CD4-positive, alpha-beta T cell (primary cell): Measurements from ENCODE around the gene GPRASP1. TPM values are rescaled to one million over a fixed set of nuclear protein-coding genes. Genes with fewer than 3 reads are reported as not detected.
A peak's percentile ranks its signal among the peaks of the same experiment; 100 is the strongest.
"Not testable (repeated sequence)": the region's sequence is repeated elsewhere in the genome, so short reads cannot be mapped to it uniquely, and the experiment has no call there.

ENCODE experiments used
- ATAC-seq: fragments of 200-7000 bp; cut with Tn5 transposase; one replicate; pipeline ENCODE4 v1.10.0; 2022; ENCODE audit warnings: mild to moderate bottlenecking; ENCODE audit not compliant: poor library complexity
- CTCF ChIA-PET: fragments of 350-600 bp; sonication (Branson Sonifier 250); formaldehyde crosslinking; loops from one replicate; lab custom pipeline; 2021; ENCODE audit warnings: antibody characterized with exemption, inconsistent platforms; lab: Charles Lee
- POLR2A ChIA-PET: fragments of 350-600 bp; sonication (Branson Sonifier 250); formaldehyde crosslinking; loops from one replicate; lab custom pipeline; 2021; ENCODE audit warnings: antibody characterized with exemption, inconsistent platforms; lab: Charles Lee
- DNase-seq, 14 experiments: peaks; one replicate each; pipeline ENCODE4 v3.0.0-alpha.2; 2013 to 2020; ENCODE audit warnings: mixed read lengths in 2 of 14
- H3K27ac ChIP-seq, 2 donors: one replicate each; pipeline versions ENCODE4 v1.5.1 to v1.7.0; 2013; ENCODE audit warnings: low read length in 2 of 2, low read depth in 1 of 2, mild to moderate bottlenecking in 1 of 2
- H3K27me3 ChIP-seq, 2 experiments: 1 replicate in 1 of 2; 2 replicates in 1 of 2; pipeline versions ENCODE4 v1.6.1 to v1.7.0; 2013; ENCODE audit warnings: low read length in 2 of 2, control low read depth in 1 of 2, mild to moderate bottlenecking in 1 of 2, moderate library complexity in 1 of 2; ENCODE audit not compliant: insufficient read depth in 2 of 2, control insufficient read depth in 1 of 2
- H3K36me3 ChIP-seq: one replicate; pipeline ENCODE4 v1.6.1; 2013; ENCODE audit warnings: low read length, control low read depth; ENCODE audit not compliant: insufficient read depth
- H3K4me1 ChIP-seq: one replicate; pipeline ENCODE4 v1.6.1; 2013; ENCODE audit warnings: low read length, control low read depth; ENCODE audit not compliant: insufficient read depth
- H3K4me3 ChIP-seq: one replicate; pipeline ENCODE4 v1.5.1; 2013; ENCODE audit warnings: mild to moderate bottlenecking, low read length, moderate library complexity
- H3K9me3 ChIP-seq, 2 experiments: 1 replicate in 1 of 2; 2 replicates in 1 of 2; pipeline versions ENCODE4 v1.6.1 to v1.7.0; 2013; ENCODE audit warnings: low read length in 2 of 2, mild to moderate bottlenecking in 2 of 2, control low read depth in 1 of 2, moderate library complexity in 1 of 2; ENCODE audit not compliant: control insufficient read depth in 1 of 2, insufficient read depth in 1 of 2
- H3K27ac Mint-ChIP-seq: one replicate; pipeline ENCODE4 v1.8.0; 2020; ENCODE audit warnings: mixed read lengths
- H3K27me3 Mint-ChIP-seq: one replicate; pipeline ENCODE4 v1.8.0; 2021; ENCODE audit warnings: mixed read lengths
- H3K36me3 Mint-ChIP-seq: one replicate; pipeline ENCODE4 v1.8.0; 2021; ENCODE audit warnings: low read depth, mixed read lengths
- H3K4me1 Mint-ChIP-seq: one replicate; pipeline ENCODE4 v1.8.0; 2021; ENCODE audit warnings: low read depth, mixed read lengths
- H3K4me3 Mint-ChIP-seq: one replicate; pipeline ENCODE4 v1.8.0; 2020; ENCODE audit warnings: mild to moderate bottlenecking, mixed read lengths
- H3K9me3 Mint-ChIP-seq: one replicate; pipeline ENCODE4 v1.8.0; 2020; ENCODE audit warnings: mixed read lengths
- intact Hi-C, 2 experiments: fragments of 100-400 bp; cut with DNase I in 1 of 2; cut with micrococcal nuclease in 1 of 2; formaldehyde crosslinking; loops; one replicate each; pipeline versions ENCODE4 v1.15.1 to v1.9.0; 2023 to 2025; cut with DNase I, micrococcal nuclease
- total RNA-seq, 174 experiments: library from RNA in 2 of 174; stranded (reverse) in 2 of 174; gene quantifications; one replicate each; pipeline ENCODE4 v1.2.3 and lab custom pipeline; 2021 to 2026
- TF ChIP-seq, protein P1 (sequence below): fragments of 200-600 bp; IDR thresholded peaks from one replicate; pipeline ENCODE4 v1.8.0; 2022; ENCODE audit warnings: antibody characterized with exemption, mild to moderate bottlenecking

GPRASP1 gene
- total RNA-seq, 2 experiments from 2014 or later = 103 to 104 TPM

DNA sequence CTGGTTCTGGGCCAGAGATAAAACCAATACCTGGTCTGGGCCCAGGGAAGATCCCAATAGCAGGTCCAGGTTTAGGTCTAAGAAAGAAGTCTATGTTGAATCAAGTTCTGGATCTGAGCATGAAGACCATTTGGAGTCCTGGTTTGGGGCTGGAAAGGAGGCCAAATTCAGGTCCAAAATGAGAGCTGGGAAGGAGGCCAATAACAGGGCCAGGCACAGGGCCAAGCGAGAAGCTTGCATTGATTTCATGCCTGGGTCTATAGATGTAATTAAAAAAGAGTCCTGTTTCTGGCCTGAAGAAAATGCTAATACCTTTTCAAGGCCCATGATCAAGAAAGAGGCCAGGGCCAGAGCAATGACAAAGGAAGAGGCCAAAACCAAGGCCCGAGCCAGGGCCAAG, 3.4 kb downstream of the GPRASP1 start:
- Histone ChIP-seq H3K27ac (no peak overlapping the region), H3K9me3 (no peaks in the 10 kb centered on the region), H3K4me3 (no peak overlapping the region), H3K36me3 (peaks cover 2% of the 10 kb centered on the region), H3K27me3 (no peaks in the 10 kb centered on the region), H3K4me1 (peaks cover 19% of the 10 kb centered on the region)
- intact Hi-C loops = loop anchor here (5.0 to 10.0 kb wide), 4 partner anchors 70 to 1240 kb away; partner anchors contain the start of genes GPRASP3 (in 1 of the 2) and TMSB15A (in 1 of the 2)
- no peak for DNase-seq
- ChIA-PET CTCF (no interaction called here), POLR2A (interaction anchor here (1.2 kb wide), 1 partner anchor 56 kb away, joined by 5 read pairs; the partner anchor contains the start of gene ARMCX5)
- no peak for ATAC-seq
- Mint-ChIP-seq H3K27ac (peak overlapping the region; percentile 65), H3K9me3 (no peaks in the 10 kb centered on the region), H3K36me3 (peaks cover 47% of the 10 kb centered on the region), H3K4me3 (no peak overlapping the region), H3K4me1 (peaks cover 63% of the 10 kb centered on the region), H3K27me3 (no peaks in the 10 kb centered on the region)
- TF ChIP-seq, protein P1, sequence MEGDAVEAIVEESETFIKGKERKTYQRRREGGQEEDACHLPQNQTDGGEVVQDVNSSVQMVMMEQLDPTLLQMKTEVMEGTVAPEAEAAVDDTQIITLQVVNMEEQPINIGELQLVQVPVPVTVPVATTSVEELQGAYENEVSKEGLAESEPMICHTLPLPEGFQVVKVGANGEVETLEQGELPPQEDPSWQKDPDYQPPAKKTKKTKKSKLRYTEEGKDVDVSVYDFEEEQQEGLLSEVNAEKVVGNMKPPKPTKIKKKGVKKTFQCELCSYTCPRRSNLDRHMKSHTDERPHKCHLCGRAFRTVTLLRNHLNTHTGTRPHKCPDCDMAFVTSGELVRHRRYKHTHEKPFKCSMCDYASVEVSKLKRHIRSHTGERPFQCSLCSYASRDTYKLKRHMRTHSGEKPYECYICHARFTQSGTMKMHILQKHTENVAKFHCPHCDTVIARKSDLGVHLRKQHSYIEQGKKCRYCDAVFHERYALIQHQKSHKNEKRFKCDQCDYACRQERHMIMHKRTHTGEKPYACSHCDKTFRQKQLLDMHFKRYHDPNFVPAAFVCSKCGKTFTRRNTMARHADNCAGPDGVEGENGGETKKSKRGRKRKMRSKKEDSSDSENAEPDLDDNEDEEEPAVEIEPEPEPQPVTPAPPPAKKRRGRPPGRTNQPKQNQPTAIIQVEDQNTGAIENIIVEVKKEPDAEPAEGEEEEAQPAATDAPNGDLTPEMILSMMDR = no peak

DNA sequence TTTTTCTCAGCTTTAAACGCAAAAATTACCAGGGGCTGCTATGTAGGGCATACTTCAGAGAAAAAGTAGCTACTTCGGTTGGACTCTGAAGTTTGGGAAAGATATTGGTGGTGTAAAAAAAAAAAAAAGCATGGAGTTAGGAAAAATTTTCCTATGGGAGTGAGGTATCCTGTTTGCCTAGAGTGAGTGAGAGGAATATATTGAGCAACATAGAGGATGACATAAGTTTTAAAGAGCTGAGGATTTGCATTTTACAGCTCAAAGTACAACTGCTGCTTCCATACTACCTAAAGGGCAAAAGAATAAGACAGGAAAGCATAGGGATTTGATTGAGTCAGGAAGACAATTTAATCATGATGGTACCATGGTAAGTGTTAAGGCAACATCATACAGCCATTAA, 7.3 kb downstream of the GPRASP1 start:
- Histone ChIP-seq H3K4me3 (no peak overlapping the region), H3K9me3 (peaks cover 0 to under 1% of the 10 kb centered on the region in 2 experiments), H3K4me1 (peaks cover 11% of the 10 kb centered on the region), H3K36me3 (peaks cover 2% of the 10 kb centered on the region), H3K27me3 (no peaks in the 10 kb centered on the region), H3K27ac (no peak overlapping the region)
- Mint-ChIP-seq H3K4me3 (peak overlapping the region; percentile 71), H3K27ac (peak overlapping the region; percentile 73), H3K4me1 (peaks cover 59% of the 10 kb centered on the region), H3K27me3 (no peaks in the 10 kb centered on the region), H3K9me3 (no peaks in the 10 kb centered on the region), H3K36me3 (peaks cover 39% of the 10 kb centered on the region)
- TF ChIP-seq, protein P1 = no peak
- DNase-seq = no peak
- CTCF ChIA-PET = no interaction called here
- intact Hi-C loops = loop anchor here (10.0 kb wide), 3 partner anchors 66 to 1244 kb away; partner anchors contain the start of genes GPRASP3 (in 1 of the 2) and TMSB15A (in 1 of the 2)
- POLR2A ChIA-PET = no interaction called here
- no peak for ATAC-seq

DNA sequence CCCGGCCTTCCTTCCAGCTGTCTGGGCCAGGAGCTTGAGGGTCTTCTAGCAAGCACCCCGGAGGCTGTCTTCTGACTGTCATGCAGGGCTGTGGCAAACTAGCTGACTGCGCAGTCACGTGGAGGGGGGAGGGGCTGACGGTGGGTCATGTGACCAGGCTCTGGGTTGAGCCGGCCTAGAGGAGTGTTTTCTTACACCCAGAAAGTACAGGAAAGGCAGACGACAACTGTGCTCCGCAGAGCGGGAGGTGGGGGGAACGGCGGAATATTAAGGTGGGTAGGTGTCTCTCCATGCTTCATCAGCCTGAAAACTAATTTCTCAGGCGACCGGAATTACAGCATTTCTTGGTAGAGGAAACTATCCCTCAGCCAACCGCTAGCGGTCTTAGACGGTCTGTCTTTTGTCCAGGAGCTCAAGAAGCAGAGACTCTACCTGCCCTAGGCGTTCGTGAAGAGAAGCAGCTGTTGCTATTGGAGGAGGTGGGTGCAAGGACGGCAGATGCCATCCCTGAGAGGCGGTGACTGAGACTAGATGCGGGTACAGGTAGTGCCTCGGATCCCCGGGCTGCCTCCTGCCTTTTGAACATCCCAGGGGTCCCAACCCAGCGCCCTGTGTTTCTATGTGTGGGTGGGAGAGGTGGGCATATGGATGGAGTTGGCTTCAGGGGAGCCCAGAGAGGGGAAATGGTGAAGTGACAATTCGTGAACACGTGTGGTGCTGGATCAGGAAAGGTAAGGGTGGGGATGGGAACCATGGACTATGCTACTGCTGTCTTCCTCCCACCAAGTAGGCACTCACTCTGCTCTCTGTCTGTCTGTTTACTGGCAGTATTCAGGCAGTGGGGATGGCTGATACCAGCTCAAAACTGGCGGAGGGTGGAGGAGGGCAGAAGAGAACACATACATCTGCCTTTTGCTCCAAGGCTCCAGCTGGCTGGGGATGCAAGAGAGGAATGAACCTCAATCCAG, 8.8 kb downstream of the GPRASP1 start:
- ATAC-seq (peak; percentile 96), DNase-seq (peak; percentile 64 to 88 (median 80))
- Mint-ChIP-seq H3K9me3 (no peaks in the 10 kb centered on the region), H3K36me3 (peaks cover 39% of the 10 kb centered on the region), H3K27me3 (no peaks in the 10 kb centered on the region), H3K27ac (peak overlapping the region; percentile 89), H3K4me3 (peak overlapping the region; percentile 92), H3K4me1 (peaks cover 50% of the 10 kb centered on the region)
- ChIA-PET POLR2A (interaction anchor here (1.2 to 1.4 kb wide), 5 partner anchors 8 to 61 kb away, joined by 3 to 6 read pairs (median 6); partner anchors contain the start of genes ARMCX5, GPRASP1 and GPRASP3), CTCF (no interaction called here)
- Histone ChIP-seq H3K9me3 (peaks cover 0 to 3% of the 10 kb centered on the region in 2 experiments), H3K36me3 (no peaks in the 10 kb centered on the region), H3K4me3 (peak overlapping the region; percentile 59), H3K4me1 (peaks cover 11% of the 10 kb centered on the region), H3K27me3 (no peaks in the 10 kb centered on the region), H3K27ac (peak overlapping the region in 1 of 2 donors; percentile 15)
- TF ChIP-seq, protein P1 = no peak
- intact Hi-C loops = loop anchor here (5.0 to 10.0 kb wide), 4 partner anchors 57 to 1245 kb away; partner anchors contain the start of genes GPRASP3 (in 1 of the 2) and TMSB15A (in 1 of the 2)

DNA sequence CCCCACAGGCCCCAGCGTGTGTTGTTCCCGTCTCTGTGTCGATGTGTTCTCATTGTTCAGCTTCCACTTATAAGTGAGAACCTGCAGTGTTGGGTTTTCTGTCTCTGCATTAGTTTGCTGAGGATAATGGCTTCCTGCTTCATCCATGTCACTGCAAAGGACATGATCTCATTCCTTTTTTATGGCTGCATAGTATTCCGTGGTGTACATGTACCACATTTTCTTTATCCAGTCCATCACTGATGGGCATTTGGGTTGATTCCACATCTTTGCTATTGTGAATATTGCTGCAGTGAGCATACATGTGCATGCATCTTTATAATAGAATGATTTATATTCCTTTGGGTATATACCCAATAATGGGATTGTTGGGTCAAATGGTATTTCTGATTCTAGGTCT, 12.5 kb downstream of the GPRASP1 start:
- H3K4me3 Mint-ChIP-seq, CTCF ChIA-PET: not testable (repeated sequence)

More for the DNA sequence above, 12.5 kb downstream of the GPRASP1 start:
- intact Hi-C loops = loop anchor here in 1 of 2 experiments (5.0 kb wide), 1 partner anchor 53 kb away; no protein-coding TSS in a partner anchor
- H3K27ac ChIP-seq, H3K9me3 Mint-ChIP-seq, H3K36me3 ChIP-seq, H3K4me3 ChIP-seq, POLR2A ChIA-PET, H3K27me3 ChIP-seq, H3K27me3 Mint-ChIP-seq, H3K9me3 ChIP-seq, DNase-seq, H3K27ac Mint-ChIP-seq, ATAC-seq: not testable (repeated sequence)
- H3K36me3 Mint-ChIP-seq = peaks cover 61% of the 10 kb centered on the region
- H3K4me1 Mint-ChIP-seq = peaks cover 26% of the 10 kb centered on the region
- peaks cover 11% of the 10 kb centered on the region for H3K4me1 ChIP-seq
